Measurements from ENCODE around the gene SHANK3.

Gene SHANK3

GRCh38 chr22:50626850-50627641 lies 45.6 kb upstream of the SHANK3 start:
- Mint-ChIP-seq H3K4me1 (peaks cover 56% of the 10 kb centered on the region), H3K4me3 (peak overlapping the region; percentile 80), H3K27ac (no peak overlapping the region), H3K9me3 (no peaks in the 10 kb centered on the region), H3K27me3 (ENCODE audit: low read depth, poor library complexity) (no peaks in the 10 kb centered on the region), H3K36me3 (ENCODE audit: low read depth) (no peaks in the 10 kb centered on the region)
- no peak for DNase-seq
- TF ChIP-seq CTCF (IDR thresholded peaks at IDR 0.05), result no peak

GRCh38 chr22:50627642-50628542 lies 44.7 kb upstream of the SHANK3 start, which contains the start of gene ARSA:
Gene ARSA, minus strand, starts transcription at chr22:50628152. Its CDS starts 373 bp downstream, at chr22:50627779.
- H3K36me3 Mint-ChIP-seq (ENCODE audit: low read depth), result no peaks in the 10 kb centered on the region
- no peaks in the 10 kb centered on the region for H3K27me3 Mint-ChIP-seq (ENCODE audit: low read depth, poor library complexity)
- peak within 1 kb of the TSS; percentile 96 for H3K4me3 Mint-ChIP-seq
- no peak for TF ChIP-seq CTCF (IDR thresholded peaks at IDR 0.05)
- H3K9me3 Mint-ChIP-seq, result no peaks in the 10 kb centered on the region
- DNase-seq, result peak; percentile 83
- H3K27ac Mint-ChIP-seq, result peak within 1 kb of the TSS; percentile 28
- peaks cover 48% of the 10 kb centered on the region for H3K4me1 Mint-ChIP-seq

- Mint-ChIP-seq H3K9me3 (no peaks in the 10 kb centered on the region), H3K27me3 (ENCODE audit: low read depth, poor library complexity) (no peaks in the 10 kb centered on the region), H3K4me3 (peak overlapping the region; percentile 96), H3K36me3 (ENCODE audit: low read depth) (no peaks in the 10 kb centered on the region), H3K27ac (peak overlapping the region; percentile 28), H3K4me1 (peaks cover 47% of the 10 kb centered on the region)
- DNase-seq, result no peak
- no peak for TF ChIP-seq CTCF (IDR thresholded peaks at IDR 0.05)
Observed at GRCh38 chr22:50628543-50629134, 44.0 kb upstream of the SHANK3 start.

- no peak for TF ChIP-seq CTCF (IDR thresholded peaks at IDR 0.05)
Observed at GRCh38 chr22:50630376-50630775, 42.2 kb upstream of the SHANK3 start.

GRCh38 chr22:50633086-50633485 lies 39.5 kb upstream of the SHANK3 start:
- H3K4me3 Mint-ChIP-seq, result no peak overlapping the region
- peaks cover 41% of the 10 kb centered on the region for H3K4me1 Mint-ChIP-seq
- H3K27ac Mint-ChIP-seq, result no peak overlapping the region
- peaks cover 10% of the 10 kb centered on the region for H3K36me3 Mint-ChIP-seq (ENCODE audit: low read depth)
- H3K27me3 Mint-ChIP-seq (ENCODE audit: low read depth, poor library complexity), result no peaks in the 10 kb centered on the region
- DNase-seq, result no peak
- no peak for TF ChIP-seq CTCF (IDR thresholded peaks at IDR 0.05)
- H3K9me3 Mint-ChIP-seq, result peaks cover 3% of the 10 kb centered on the region

More at GRCh38 chr22:50630376-50630775, 42.2 kb upstream of the SHANK3 start:
- H3K27ac Mint-ChIP-seq, result no peak overlapping the region
- H3K27me3 Mint-ChIP-seq (ENCODE audit: low read depth, poor library complexity), result no peaks in the 10 kb centered on the region
- H3K9me3 Mint-ChIP-seq, result no peaks in the 10 kb centered on the region
- peaks cover 3% of the 10 kb centered on the region for H3K36me3 Mint-ChIP-seq (ENCODE audit: low read depth)
- DNase-seq, result no peak
- peaks cover 46% of the 10 kb centered on the region for H3K4me1 Mint-ChIP-seq
- no peak overlapping the region for H3K4me3 Mint-ChIP-seq

Measured in nephron progenitor cell (in vitro differentiated cells).